HepG2 (cell line): Measurements from ENCODE around the gene CSNK1D. TPM values are rescaled to one million over a fixed set of nuclear protein-coding genes. Genes with fewer than 3 reads are reported as not detected.
A peak's percentile ranks its signal among the peaks of the same experiment; 100 is the strongest.

Source experiments
- DPF2 ChIP-seq: sonication (generic); formaldehyde crosslinking; IDR thresholded peaks from 2 replicates; pipeline ENCODE4 v1.4.0; 2020; ENCODE audit warnings: mild to moderate bottlenecking, low read depth, missing genetic modification reagents, borderline replicate concordance
- ETV5 ChIP-seq: IDR thresholded peaks from 2 replicates; pipeline ENCODE4 v1.6.1; 2018; ENCODE audit warnings: missing biosample characterization, missing genetic modification reagents, inconsistent platforms, borderline replicate concordance
- GMEB1 ChIP-seq: sonication (generic); formaldehyde crosslinking; IDR thresholded peaks from 2 replicates; pipeline ENCODE4 v1.5.1; 2020; ENCODE audit warnings: missing genetic modification reagents, mild to moderate bottlenecking, borderline replicate concordance
- HIC2 ChIP-seq: sonication (generic); formaldehyde crosslinking; IDR thresholded peaks from 2 replicates; pipeline ENCODE4 v1.9.0; 2022; ENCODE audit warnings: low read depth, missing genetic modification reagents
- KIAA2018 ChIP-seq: sonication (generic); formaldehyde crosslinking; IDR thresholded peaks from 2 replicates; pipeline ENCODE4 v1.5.0; 2020; ENCODE audit warnings: mild to moderate bottlenecking, missing genetic modification reagents, borderline replicate concordance
- RBM22 ChIP-seq: fragments of 200-400 bp; formaldehyde crosslinking; optimal IDR thresholded peaks from 2 replicates; pipeline ENCODE3; 2017; ENCODE audit warnings: mild to moderate bottlenecking, low read length, moderate library complexity
- SALL1 ChIP-seq: sonication (generic); formaldehyde crosslinking; IDR thresholded peaks from 2 replicates; pipeline ENCODE4 v1.8.0; 2022; ENCODE audit warnings: mild to moderate bottlenecking, missing genetic modification reagents
- SIX1 ChIP-seq: sonication (generic); formaldehyde crosslinking; IDR thresholded peaks from 2 replicates; pipeline ENCODE4 v1.4.0; 2020; ENCODE audit warnings: missing genetic modification reagents, borderline replicate concordance
- ZBTB43 ChIP-seq: sonication (generic); formaldehyde crosslinking; conservative IDR thresholded peaks from 2 replicates; pipeline ENCODE4 v1.4.0; 2020; ENCODE audit warnings: missing genetic modification reagents
- ZBTB8A ChIP-seq: sonication (generic); formaldehyde crosslinking; IDR thresholded peaks from 2 replicates; pipeline ENCODE4 v1.4.0; 2020; ENCODE audit warnings: mild to moderate bottlenecking, low read depth, missing genetic modification reagents, borderline replicate concordance
- ZFP82 ChIP-seq: sonication (generic); formaldehyde crosslinking; IDR thresholded peaks from 2 replicates; pipeline ENCODE4 v1.5.1; 2020; ENCODE audit warnings: mild to moderate bottlenecking, missing genetic modification reagents, borderline replicate concordance
- ZNF331 ChIP-seq: sonication (generic); formaldehyde crosslinking; IDR thresholded peaks from 2 replicates; pipeline ENCODE4 v1.4.0; 2020; ENCODE audit warnings: missing genetic modification reagents
- ZSCAN5A ChIP-seq: sonication (generic); formaldehyde crosslinking; IDR thresholded peaks from 2 replicates; pipeline ENCODE4 v1.8.0; 2022; ENCODE audit warnings: mild to moderate bottlenecking, missing genetic modification reagents, borderline replicate concordance
- polyA plus RNA-seq, 8 experiments: library from polyadenylated mRNA; depleted of rRNA in 3 of 8; stranded (reverse) in 7 of 8; unstranded in 1 of 8; fragments of >200 nt; fragmentation: Illumina TruSeq in 4 of 8; extraction: Trizol in 4 of 8; gene quantifications; 2 replicates each; pipeline versions ENCODE4 v1.2.1 to v1.2.3, GENCODE V29; 2011 to 2016; ENCODE audit warnings: low read depth in 4 of 8, missing spikeins in 1 of 8, mixed read lengths in 1 of 8; ENCODE audit not compliant: insufficient read depth in 1 of 8
- total RNA-seq, 5 experiments: library from RNA; depleted of rRNA; stranded (reverse); fragments of >200 nt; fragmentation: Illumina TruSeq; extraction: Trizol; gene quantifications; 2 replicates each; pipeline ENCODE4 v1.2.3, GENCODE V29; 2016; ENCODE audit warnings: low read depth in 1 of 5

Gene CSNK1D
- total and polyA plus RNA-seq, 2 of the 13 experiments (the other 11 are each of a cell fraction or from before 2014, with no cell fraction given), result 31.5 to 128 TPM

GRCh38 chr17:82320140-82320840 is 46.8 kb upstream of the CSNK1D start (continued):
- TF ChIP-seq SIX1 (CRISPR knock-in tag), result 0 out of 2 replicates have a peak, but pooled peaks have one; percentile 25
- no peak for TF ChIP-seq ZBTB8A (CRISPR knock-in tag)
- TF ChIP-seq ZNF331 (CRISPR knock-in tag), result no peak; the same call in 1 of the 2 replicates
- TF ChIP-seq HIC2 (CRISPR knock-in tag), result peak; percentile 93
- TF ChIP-seq ZSCAN5A, result no peak
- no peak for TF ChIP-seq DPF2 (CRISPR knock-in tag)
- no peak for TF ChIP-seq KIAA2018 (CRISPR knock-in tag)
- TF ChIP-seq RBM22, result no peak
- TF ChIP-seq ZBTB43, result no peak
- no peak for TF ChIP-seq ETV5
- peak; percentile 57 for TF ChIP-seq GMEB1 (CRISPR knock-in tag)
- TF ChIP-seq SALL1 (CRISPR knock-in tag), result peak; percentile 67
- TF ChIP-seq ZFP82 (CRISPR knock-in tag), result no peak
